Esophagus squamous epithelium (tissue), 4 donors: ENCODE measurements around the gene RNU1-4.

Source experiments
- POLR2A ChIP-seq, 4 donors: fragments of 450-650 bp; IDR thresholded peaks; one replicate each; pipeline ENCODE4 v1.6.1; 2017; ENCODE audit warnings: antibody characterized with exemption in 4 of 4, mild to moderate bottlenecking in 4 of 4, moderate library complexity in 3 of 4
- TF ChIP-seq, protein P1 (sequence below), 6 experiments: fragments of 450-650 bp in 4 of 6; fragments of 200-600 bp in 2 of 6; sonication (generic) in 2 of 6; IDR thresholded peaks; one replicate each; pipeline ENCODE4 v1.5.1; 2016 to 2019; ENCODE audit warnings: antibody characterized with exemption in 6 of 6, mild to moderate bottlenecking in 4 of 6, moderate library complexity in 4 of 6

DNA sequence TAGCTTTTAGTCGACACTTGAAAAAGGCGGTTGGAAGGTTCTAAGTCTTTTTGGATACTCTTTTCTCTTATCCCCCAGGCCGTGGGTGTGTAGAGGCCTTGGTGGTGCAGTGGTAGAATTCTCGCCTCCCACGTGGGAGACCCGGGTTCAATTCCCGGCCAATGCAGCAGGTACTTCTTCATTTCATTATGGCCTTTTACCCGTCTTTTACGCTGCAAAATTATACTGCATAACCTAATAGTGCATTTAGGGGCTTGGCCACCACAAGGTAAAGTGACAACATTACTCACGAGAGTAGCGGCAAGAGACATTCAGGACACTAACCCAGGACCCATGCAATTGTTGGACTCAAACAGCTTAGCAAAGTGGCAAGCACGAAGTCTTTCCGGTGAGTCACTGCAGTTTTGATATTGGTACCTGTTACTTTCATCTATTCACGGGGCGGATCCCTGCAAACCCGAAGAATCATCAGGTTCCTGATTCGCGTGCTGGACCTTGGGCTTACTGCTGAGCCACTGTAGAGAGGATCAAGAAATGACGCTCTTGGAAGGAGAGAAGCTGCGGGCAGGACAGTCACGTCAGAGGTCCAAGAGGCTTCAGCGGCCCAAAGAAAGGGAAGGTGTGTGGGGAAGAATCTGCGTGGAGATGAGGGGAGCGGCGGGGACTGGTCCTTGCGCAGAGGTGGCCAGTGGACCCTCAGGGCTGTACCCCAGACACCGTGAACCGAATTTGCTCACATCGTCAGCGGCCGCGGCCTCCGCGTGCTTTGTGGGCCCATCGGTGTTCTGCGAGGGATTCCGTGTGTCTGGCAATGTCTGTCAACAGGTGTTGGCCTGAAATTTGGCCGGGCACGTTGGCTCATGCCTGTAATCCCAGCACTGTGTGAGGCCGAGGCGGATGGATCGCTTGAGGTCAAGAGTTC, 12.9 kb upstream of the RNU1-4 start:
- TF ChIP-seq, protein P1, sequence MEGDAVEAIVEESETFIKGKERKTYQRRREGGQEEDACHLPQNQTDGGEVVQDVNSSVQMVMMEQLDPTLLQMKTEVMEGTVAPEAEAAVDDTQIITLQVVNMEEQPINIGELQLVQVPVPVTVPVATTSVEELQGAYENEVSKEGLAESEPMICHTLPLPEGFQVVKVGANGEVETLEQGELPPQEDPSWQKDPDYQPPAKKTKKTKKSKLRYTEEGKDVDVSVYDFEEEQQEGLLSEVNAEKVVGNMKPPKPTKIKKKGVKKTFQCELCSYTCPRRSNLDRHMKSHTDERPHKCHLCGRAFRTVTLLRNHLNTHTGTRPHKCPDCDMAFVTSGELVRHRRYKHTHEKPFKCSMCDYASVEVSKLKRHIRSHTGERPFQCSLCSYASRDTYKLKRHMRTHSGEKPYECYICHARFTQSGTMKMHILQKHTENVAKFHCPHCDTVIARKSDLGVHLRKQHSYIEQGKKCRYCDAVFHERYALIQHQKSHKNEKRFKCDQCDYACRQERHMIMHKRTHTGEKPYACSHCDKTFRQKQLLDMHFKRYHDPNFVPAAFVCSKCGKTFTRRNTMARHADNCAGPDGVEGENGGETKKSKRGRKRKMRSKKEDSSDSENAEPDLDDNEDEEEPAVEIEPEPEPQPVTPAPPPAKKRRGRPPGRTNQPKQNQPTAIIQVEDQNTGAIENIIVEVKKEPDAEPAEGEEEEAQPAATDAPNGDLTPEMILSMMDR (IDR thresholded peaks at IDR 0.05) = no peak
- no peak for TF ChIP-seq POLR2A (IDR thresholded peaks at IDR 0.05)
